Activated CD4-positive, alpha-beta memory T cell treated with anti-CD3 and anti-CD28 coated beads, Interleukin-2, amount 10 ng/mL, durations not matched to agents 7 days and 5 days (primary cell): Measurements from ENCODE around the gene ZFYVE9. TPM values are rescaled to one million over a fixed set of nuclear protein-coding genes. Genes with fewer than 3 reads are reported as not detected.
"Not testable (repeated sequence)": the region's sequence is repeated elsewhere in the genome, so short reads cannot be mapped to it uniquely, and the experiment has no call there.

Experiments
- CTCF ChIA-PET: fragments of 350-600 bp; sonication (Branson Sonifier 250); formaldehyde crosslinking; loops from one replicate; lab custom pipeline; 2021; ENCODE audit warnings: antibody characterized with exemption, inconsistent platforms; lab: Charles Lee
- POLR2A ChIA-PET: fragments of 350-600 bp; sonication (Branson Sonifier 250); formaldehyde crosslinking; loops from one replicate; lab custom pipeline; 2021; ENCODE audit warnings: antibody characterized with exemption; lab: Charles Lee
- DNase-seq: peaks from one replicate; pipeline ENCODE4 v3.0.0-alpha.2; 2020
- H3K27ac Mint-ChIP-seq: one replicate; pipeline ENCODE4 v1.8.0; 2021; ENCODE audit warnings: mild to moderate bottlenecking, mixed read lengths
- H3K27me3 Mint-ChIP-seq: one replicate; pipeline ENCODE4 v1.8.0; 2021; ENCODE audit warnings: mixed read lengths
- H3K36me3 Mint-ChIP-seq: one replicate; pipeline ENCODE4 v1.8.0; 2021; ENCODE audit warnings: low read depth, mixed read lengths
- H3K4me1 Mint-ChIP-seq: one replicate; pipeline ENCODE4 v1.8.0; 2021; ENCODE audit warnings: mixed read lengths
- H3K4me3 Mint-ChIP-seq: one replicate; pipeline ENCODE4 v1.8.0; 2021; ENCODE audit warnings: mild to moderate bottlenecking, mixed read lengths
- H3K9me3 Mint-ChIP-seq: one replicate; pipeline ENCODE4 v1.8.0; 2021; ENCODE audit warnings: mixed read lengths
- total RNA-seq, 2 experiments: library from RNA; stranded (reverse); gene quantifications; one replicate each; pipeline ENCODE4 v1.2.3, GENCODE V29; 2021

ZFYVE9 gene
- total RNA-seq, 2 experiments from 2014 or later: 0.30 to 0.35 TPM

- Mint-ChIP-seq H3K27ac (no peak overlapping the region), H3K36me3 (no peaks in the 10 kb centered on the region), H3K4me1 (no peaks in the 10 kb centered on the region), H3K27me3 (no peaks in the 10 kb centered on the region), H3K4me3 (no peak overlapping the region), H3K9me3 (no peaks in the 10 kb centered on the region)
- ChIA-PET POLR2A (no interaction called here), CTCF (no interaction called here)
- no peak for DNase-seq
These were observed 41.0 kb downstream of the ZFYVE9 start for GRCh38 chr1:52182874-52183400.

GRCh38 chr1:52186449-52186848 is 44.6 kb downstream of the ZFYVE9 start:
- ChIA-PET CTCF (interaction anchor here (0.7 kb wide), 1 partner anchor 47 kb away, joined by 3 read pairs; no protein-coding TSS in a partner anchor), POLR2A (no interaction called here)
- Mint-ChIP-seq H3K27me3 (no peaks in the 10 kb centered on the region), H3K9me3 (no peaks in the 10 kb centered on the region), H3K4me3 (no peak overlapping the region), H3K4me1 (no peaks in the 10 kb centered on the region), H3K36me3 (no peaks in the 10 kb centered on the region), H3K27ac (no peak overlapping the region)
- no peak for DNase-seq

GRCh38 chr1:52189898-52190480 is 48.1 kb downstream of the ZFYVE9 start:
- no peak overlapping the region for H3K27ac Mint-ChIP-seq
- no peaks in the 10 kb centered on the region for H3K9me3 Mint-ChIP-seq
- no peaks in the 10 kb centered on the region for H3K36me3 Mint-ChIP-seq
- CTCF ChIA-PET: no interaction called here
- no peaks in the 10 kb centered on the region for H3K27me3 Mint-ChIP-seq
- no peak overlapping the region for H3K4me3 Mint-ChIP-seq
- H3K4me1 Mint-ChIP-seq: no peaks in the 10 kb centered on the region
- DNase-seq: no peak
- POLR2A ChIA-PET: no interaction called here

GRCh38 chr1:52190500-52191252 is 48.8 kb downstream of the ZFYVE9 start:
- no peak for DNase-seq
- H3K27ac Mint-ChIP-seq: no peak overlapping the region
- ChIA-PET POLR2A (no interaction called here), CTCF (no interaction called here)
- no peak overlapping the region for H3K4me3 Mint-ChIP-seq
- no peaks in the 10 kb centered on the region for H3K4me1 Mint-ChIP-seq
- H3K27me3 Mint-ChIP-seq: no peaks in the 10 kb centered on the region
- no peaks in the 10 kb centered on the region for H3K36me3 Mint-ChIP-seq
- no peaks in the 10 kb centered on the region for H3K9me3 Mint-ChIP-seq

- Mint-ChIP-seq H3K36me3 (no peaks in the 10 kb centered on the region), H3K27ac (no peak overlapping the region), H3K27me3 (no peaks in the 10 kb centered on the region), H3K4me3 (no peak overlapping the region), H3K4me1 (no peaks in the 10 kb centered on the region), H3K9me3 (no peaks in the 10 kb centered on the region)
- no peak for DNase-seq
- POLR2A ChIA-PET: no interaction called here
- CTCF ChIA-PET: no interaction called here
These were observed 49.6 kb downstream of the ZFYVE9 start for GRCh38 chr1:52191395-52191965.

- POLR2A ChIA-PET: no interaction called here
- CTCF ChIA-PET: no interaction called here
- Mint-ChIP-seq H3K27me3 (no peaks in the 10 kb centered on the region), H3K4me1 (no peaks in the 10 kb centered on the region), H3K4me3 (no peak overlapping the region), H3K9me3 (no peaks in the 10 kb centered on the region), H3K27ac (no peak overlapping the region), H3K36me3 (no peaks in the 10 kb centered on the region)
- DNase-seq: no peak
These were observed 50.1 kb downstream of the ZFYVE9 start for GRCh38 chr1:52192024-52192423.

GRCh38 chr1:52192436-52192835 is 50.5 kb downstream of the ZFYVE9 start:
- Mint-ChIP-seq H3K27me3 (no peaks in the 10 kb centered on the region), H3K9me3 (no peaks in the 10 kb centered on the region), H3K27ac (no peak overlapping the region), H3K4me1 (no peaks in the 10 kb centered on the region), H3K4me3 (no peak overlapping the region), H3K36me3 (no peaks in the 10 kb centered on the region)
- no peak for DNase-seq
- POLR2A ChIA-PET: no interaction called here
- CTCF ChIA-PET: no interaction called here

GRCh38 chr1:52193985-52194384 is 52.1 kb downstream of the ZFYVE9 start:
- CTCF ChIA-PET: no interaction called here
- POLR2A ChIA-PET: no interaction called here

GRCh38 chr1:52195161-52195560 is 53.3 kb downstream of the ZFYVE9 start:
- no peak overlapping the region for H3K27ac Mint-ChIP-seq
- CTCF ChIA-PET: no interaction called here

More at GRCh38 chr1:52193985-52194384, 52.1 kb downstream of the ZFYVE9 start:
- H3K36me3 Mint-ChIP-seq: no peaks in the 10 kb centered on the region
- no peaks in the 10 kb centered on the region for H3K9me3 Mint-ChIP-seq
- no peak for DNase-seq
- no peaks in the 10 kb centered on the region for H3K4me1 Mint-ChIP-seq
- H3K27ac Mint-ChIP-seq: no peak overlapping the region
- no peaks in the 10 kb centered on the region for H3K27me3 Mint-ChIP-seq
- no peak overlapping the region for H3K4me3 Mint-ChIP-seq

GRCh38 chr1:52203935-52204625 is 62.2 kb downstream of the ZFYVE9 start:
- H3K9me3 Mint-ChIP-seq: peaks cover 3% of the 10 kb centered on the region
- CTCF ChIA-PET: no interaction called here
- no peaks in the 10 kb centered on the region for H3K27me3 Mint-ChIP-seq

More at GRCh38 chr1:52195161-52195560, 53.3 kb downstream of the ZFYVE9 start:
- POLR2A ChIA-PET: no interaction called here
- H3K4me1 Mint-ChIP-seq: no peaks in the 10 kb centered on the region
- H3K4me3 Mint-ChIP-seq: no peak overlapping the region
- H3K9me3 Mint-ChIP-seq: no peaks in the 10 kb centered on the region
- no peak for DNase-seq
- H3K36me3 Mint-ChIP-seq: no peaks in the 10 kb centered on the region
- H3K27me3 Mint-ChIP-seq: no peaks in the 10 kb centered on the region

GRCh38 chr1:52204696-52205095 is 62.8 kb downstream of the ZFYVE9 start:
- ChIA-PET CTCF (no interaction called here), POLR2A (interaction anchor here (1.1 kb wide), 1 partner anchor 36 kb away, joined by 3 read pairs; no protein-coding TSS in a partner anchor)
- Mint-ChIP-seq H3K27ac (no peak overlapping the region), H3K4me1 (no peaks in the 10 kb centered on the region), H3K9me3 (peaks cover 3% of the 10 kb centered on the region), H3K36me3 (no peaks in the 10 kb centered on the region), H3K27me3 (no peaks in the 10 kb centered on the region), H3K4me3 (no peak overlapping the region)
- no peak for DNase-seq

More at GRCh38 chr1:52203935-52204625, 62.2 kb downstream of the ZFYVE9 start:
- H3K27ac Mint-ChIP-seq: no peak overlapping the region
- H3K4me3 Mint-ChIP-seq: no peak overlapping the region
- no peak for DNase-seq
- POLR2A ChIA-PET: interaction anchor here (1.1 kb wide), 1 partner anchor 36 kb away, joined by 3 read pairs; no protein-coding TSS in a partner anchor
- H3K36me3 Mint-ChIP-seq: no peaks in the 10 kb centered on the region
- H3K4me1 Mint-ChIP-seq: no peaks in the 10 kb centered on the region

GRCh38 chr1:52206686-52207085 is 64.8 kb downstream of the ZFYVE9 start:
- CTCF ChIA-PET, H3K27me3 Mint-ChIP-seq, H3K36me3 Mint-ChIP-seq, H3K9me3 Mint-ChIP-seq, H3K4me1 Mint-ChIP-seq, POLR2A ChIA-PET, DNase-seq, H3K4me3 Mint-ChIP-seq, H3K27ac Mint-ChIP-seq: not testable (repeated sequence)

GRCh38 chr1:52209429-52209828 is 67.5 kb downstream of the ZFYVE9 start:
- H3K27me3 Mint-ChIP-seq: no peaks in the 10 kb centered on the region
- ChIA-PET POLR2A (no interaction called here), CTCF (no interaction called here)
- DNase-seq: no peak
- no peaks in the 10 kb centered on the region for H3K9me3 Mint-ChIP-seq
- no peaks in the 10 kb centered on the region for H3K4me1 Mint-ChIP-seq
- H3K27ac Mint-ChIP-seq: no peak overlapping the region
- H3K36me3 Mint-ChIP-seq: no peaks in the 10 kb centered on the region
- H3K4me3 Mint-ChIP-seq: no peak overlapping the region
